ENCODE data around the gene GRHPR. TPM values are rescaled to one million over a fixed set of nuclear protein-coding genes. Genes with fewer than 3 reads are reported as not detected.

Gene GRHPR
- 10 to 100 TPM; 33.3 to 63.8 (median 43.9) TPM for total RNA-seq
- total RNA-seq (2013): 48.3 TPM
- 13.1 to 71.8 (median 40.4) reads per million in 29 experiments for total RNA-seq

- CTCF ChIA-PET: no interaction called here
- Mint-ChIP-seq H3K27me3 (no peaks in the 10 kb centered on the region), H3K9me3 (no peaks in the 10 kb centered on the region), H3K27ac (peak within 1 kb of the TSS; percentile 96), H3K36me3 (peaks cover 12% of the 10 kb centered on the region), H3K4me3 (peak within 1 kb of the TSS; percentile 93 to 97 (median 97)), H3K4me1 (peaks cover 22 to 30% (median 22%) of the 10 kb centered on the region in 3 donors)
- Histone ChIP-seq H3K4me3 (ENCODE audit: control insufficient read depth in 1 of 2, extremely low read depth in 1 of 2, low read length in 1 of 2) (peak within 1 kb of the TSS; percentile 59 to 96), H3K36me3 (ENCODE audit: control insufficient read depth in 2 of 2, extremely low read depth in 1 of 2, insufficient read depth in 1 of 2, low read length in 1 of 2) (peaks cover 10% of the 10 kb centered on the region in 2 donors), H3K27me3 (replicated peaks in 1 of 2; ENCODE audit: control insufficient read depth in 2 of 2, extremely low read depth in 1 of 2, insufficient read depth in 2 of 2, low read length in 1 of 2) (no peaks in the 10 kb centered on the region), H3K27ac (ENCODE audit: low read length) (peak within 1 kb of the TSS; percentile 83), H3K9me3 (no peaks in the 10 kb centered on the region), H3K4me1 (ENCODE audit: control insufficient read depth in 1 of 2, extremely low read depth in 1 of 2, insufficient read depth in 2 of 2, low read length in 2 of 2) (peaks cover 4 to 36% of the 10 kb centered on the region in 2 experiments)
- WGBS (ENCODE audit: insufficient coverage): 0% methylated on average over 49 of the region's 56 CpGs
- POLR2A ChIA-PET: interaction anchor here in 1 of 2 donors (0.5 kb wide), 1 partner anchor 1272 kb away, joined by 3 read pairs; no protein-coding TSS in a partner anchor
- peak; percentile 68 to 92 (median 83) for DNase-seq
- peak; percentile 99 to 100 (median 99) for ATAC-seq (replicated peaks in 1 of 4)
Measured at GRCh38 chr9:37422289-37423104, at the start of gene GRHPR. Gene GRHPR (plus strand): TSS chr9:37422696. CDS start chr9:37422751, 55 bp downstream.

- POLR2A ChIA-PET: no interaction called here
- DNase-seq (no peak), ATAC-seq (replicated peaks in 1 of 4) (no peak)
- H3K9me3 ChIP-seq: no peaks in the 10 kb centered on the region
- Mint-ChIP-seq H3K9me3 (no peaks in the 10 kb centered on the region), H3K27me3 (peaks cover 3 to 12% of the 10 kb centered on the region in 2 donors), H3K4me1 (peaks cover 0 to 24% (median 0%) of the 10 kb centered on the region in 3 donors), H3K27ac (no peak overlapping the region), H3K4me3 (no peak overlapping the region), H3K36me3 (no peaks in the 10 kb centered on the region)
- H3K36me3 ChIP-seq (ENCODE audit: control insufficient read depth in 2 of 2, extremely low read depth in 1 of 2, insufficient read depth in 1 of 2, low read length in 1 of 2): no peaks in the 10 kb centered on the region
- H3K4me3 ChIP-seq (ENCODE audit: control insufficient read depth in 1 of 2, extremely low read depth in 1 of 2, low read length in 1 of 2): no peak overlapping the region
- peaks cover 0 to 14% of the 10 kb centered on the region in 2 experiments for H3K27me3 ChIP-seq (replicated peaks in 1 of 2; ENCODE audit: control insufficient read depth in 2 of 2, extremely low read depth in 1 of 2, insufficient read depth in 2 of 2, low read length in 1 of 2)
- no CpG with 5 or more reads among the region's 3 CpGs for WGBS (ENCODE audit: insufficient coverage)
- H3K27ac ChIP-seq (ENCODE audit: low read length): no peak overlapping the region
- CTCF ChIA-PET: no interaction called here
- peaks cover 0 to 6% of the 10 kb centered on the region in 2 experiments for H3K4me1 ChIP-seq (ENCODE audit: control insufficient read depth in 1 of 2, extremely low read depth in 1 of 2, insufficient read depth in 2 of 2, low read length in 2 of 2)
Measured at GRCh38 chr9:37372839-37373238, 49.7 kb upstream of the GRHPR start.

GRCh38 chr9:37373621-37374020, 48.9 kb upstream of the GRHPR start:
- Mint-ChIP-seq H3K27me3 (peaks cover 3 to 12% of the 10 kb centered on the region in 2 donors), H3K36me3 (no peaks in the 10 kb centered on the region), H3K4me1 (peaks cover 0 to 24% (median 0%) of the 10 kb centered on the region in 3 donors), H3K9me3 (no peaks in the 10 kb centered on the region), H3K27ac (no peak overlapping the region), H3K4me3 (no peak overlapping the region)
- no peaks in the 10 kb centered on the region for H3K36me3 ChIP-seq (ENCODE audit: control insufficient read depth in 2 of 2, extremely low read depth in 1 of 2, insufficient read depth in 1 of 2, low read length in 1 of 2)
- H3K4me3 ChIP-seq (ENCODE audit: control insufficient read depth in 1 of 2, extremely low read depth in 1 of 2, low read length in 1 of 2): no peak overlapping the region
- DNase-seq (no peak), ATAC-seq (replicated peaks in 1 of 4) (no peak)
- POLR2A ChIA-PET: no interaction called here
- no peak overlapping the region for H3K27ac ChIP-seq (ENCODE audit: low read length)
- H3K27me3 ChIP-seq (replicated peaks in 1 of 2; ENCODE audit: control insufficient read depth in 2 of 2, extremely low read depth in 1 of 2, insufficient read depth in 2 of 2, low read length in 1 of 2): peaks cover 0 to 21% of the 10 kb centered on the region in 2 experiments
- WGBS (ENCODE audit: insufficient coverage): 80% methylated on average over 1 of the region's 1 CpG
- peaks cover 0 to 6% of the 10 kb centered on the region in 2 experiments for H3K4me1 ChIP-seq (ENCODE audit: control insufficient read depth in 1 of 2, extremely low read depth in 1 of 2, insufficient read depth in 2 of 2, low read length in 2 of 2)
- CTCF ChIA-PET: no interaction called here
- H3K9me3 ChIP-seq: no peaks in the 10 kb centered on the region

GRCh38 chr9:37374892-37375291, 47.6 kb upstream of the GRHPR start:
- 53% methylated on average over 5 of the region's 6 CpGs for WGBS (ENCODE audit: insufficient coverage)
- DNase-seq: peak in 2 of 35 experiments; percentile 6 to 29
- Mint-ChIP-seq H3K36me3 (no peaks in the 10 kb centered on the region), H3K4me1 (peaks cover 0 to 20% (median 0%) of the 10 kb centered on the region in 3 donors), H3K4me3 (no peak overlapping the region), H3K27me3 (peaks cover 5 to 12% of the 10 kb centered on the region in 2 donors), H3K27ac (no peak overlapping the region), H3K9me3 (no peaks in the 10 kb centered on the region)
- peaks cover 0 to 26% of the 10 kb centered on the region in 2 experiments for H3K27me3 ChIP-seq (replicated peaks in 1 of 2; ENCODE audit: control insufficient read depth in 2 of 2, extremely low read depth in 1 of 2, insufficient read depth in 2 of 2, low read length in 1 of 2)
- no peak overlapping the region for H3K4me3 ChIP-seq (ENCODE audit: control insufficient read depth in 1 of 2, extremely low read depth in 1 of 2, low read length in 1 of 2)
- ATAC-seq (replicated peaks in 1 of 4): peak in 1 of 4 experiments; percentile 51
- no peak overlapping the region for H3K27ac ChIP-seq (ENCODE audit: low read length)
- ChIA-PET POLR2A (no interaction called here), CTCF (interaction anchor here in 1 of 2 donors (0.6 kb wide), 1 partner anchor 946 kb away, joined by 3 read pairs; no protein-coding TSS in a partner anchor)
- H3K36me3 ChIP-seq (ENCODE audit: control insufficient read depth in 2 of 2, extremely low read depth in 1 of 2, insufficient read depth in 1 of 2, low read length in 1 of 2): no peaks in the 10 kb centered on the region
- H3K4me1 ChIP-seq (ENCODE audit: control insufficient read depth in 1 of 2, extremely low read depth in 1 of 2, insufficient read depth in 2 of 2, low read length in 2 of 2): peaks cover 0 to 6% of the 10 kb centered on the region in 2 experiments
- no peaks in the 10 kb centered on the region for H3K9me3 ChIP-seq

GRCh38 chr9:37377688-37378612, 44.5 kb upstream of the GRHPR start:
- Mint-ChIP-seq H3K36me3 (peaks cover 4% of the 10 kb centered on the region), H3K4me3 (no peak overlapping the region), H3K27ac (no peak overlapping the region), H3K4me1 (peaks cover 0 to 9% (median 0%) of the 10 kb centered on the region in 3 donors), H3K9me3 (peaks cover 0 to 3% (median 0%) of the 10 kb centered on the region in 3 donors), H3K27me3 (peaks cover 5 to 12% of the 10 kb centered on the region in 2 donors)
- H3K4me3 ChIP-seq (ENCODE audit: control insufficient read depth in 1 of 2, extremely low read depth in 1 of 2, low read length in 1 of 2): no peak overlapping the region
- WGBS (ENCODE audit: insufficient coverage): 73% methylated on average over 4 of the region's 13 CpGs
- H3K27ac ChIP-seq (ENCODE audit: low read length): no peak overlapping the region
- CTCF ChIA-PET: no interaction called here
- H3K9me3 ChIP-seq: no peaks in the 10 kb centered on the region
- DNase-seq (no peak), ATAC-seq (replicated peaks in 1 of 4) (no peak)
- POLR2A ChIA-PET: no interaction called here
- no peaks in the 10 kb centered on the region for H3K36me3 ChIP-seq (ENCODE audit: control insufficient read depth in 2 of 2, extremely low read depth in 1 of 2, insufficient read depth in 1 of 2, low read length in 1 of 2)
- H3K4me1 ChIP-seq (ENCODE audit: control insufficient read depth in 1 of 2, extremely low read depth in 1 of 2, insufficient read depth in 2 of 2, low read length in 2 of 2): no peaks in the 10 kb centered on the region
- peaks cover 0 to 26% of the 10 kb centered on the region in 2 experiments for H3K27me3 ChIP-seq (replicated peaks in 1 of 2; ENCODE audit: control insufficient read depth in 2 of 2, extremely low read depth in 1 of 2, insufficient read depth in 2 of 2, low read length in 1 of 2)

- H3K27ac ChIP-seq (ENCODE audit: low read length): no peak overlapping the region
- no peak overlapping the region for H3K4me3 Mint-ChIP-seq
- ChIA-PET CTCF (no interaction called here), POLR2A (interaction anchor here in 1 of 2 donors (0.6 kb wide), 1 partner anchor 90 kb away, joined by 3 read pairs; no protein-coding TSS in a partner anchor)
- H3K27me3 ChIP-seq (replicated peaks in 1 of 2; ENCODE audit: control insufficient read depth in 2 of 2, extremely low read depth in 1 of 2, insufficient read depth in 2 of 2, low read length in 1 of 2): peaks cover 0 to 26% of the 10 kb centered on the region in 2 experiments
- peaks cover 0 to 3% (median 0%) of the 10 kb centered on the region in 3 donors for H3K9me3 Mint-ChIP-seq
- peaks cover 5 to 12% of the 10 kb centered on the region in 2 donors for H3K27me3 Mint-ChIP-seq
- H3K4me3 ChIP-seq (ENCODE audit: control insufficient read depth in 1 of 2, extremely low read depth in 1 of 2, low read length in 1 of 2): no peak overlapping the region
- no peaks in the 10 kb centered on the region for H3K4me1 ChIP-seq (ENCODE audit: control insufficient read depth in 1 of 2, extremely low read depth in 1 of 2, insufficient read depth in 2 of 2, low read length in 2 of 2)
- H3K36me3 Mint-ChIP-seq: peaks cover 4% of the 10 kb centered on the region
- ATAC-seq (replicated peaks in 1 of 4) (no peak), DNase-seq (no peak)
- peaks cover 0 to 9% (median 0%) of the 10 kb centered on the region in 3 donors for H3K4me1 Mint-ChIP-seq
- H3K9me3 ChIP-seq: no peaks in the 10 kb centered on the region
- whole genome bisulfite sequencing (ENCODE audit: insufficient coverage): 93% methylated on average over 18 of the region's 19 CpGs
- H3K27ac Mint-ChIP-seq: no peak overlapping the region
- no peaks in the 10 kb centered on the region for H3K36me3 ChIP-seq (ENCODE audit: control insufficient read depth in 2 of 2, extremely low read depth in 1 of 2, insufficient read depth in 1 of 2, low read length in 1 of 2)
Measured at GRCh38 chr9:37378613-37379004, 43.9 kb upstream of the GRHPR start.

Data from T-cell (primary cell).